KOPT-K1 (cell line): Measurements from ENCODE around the gene GRIN3A.
"Not testable (repeated sequence)": the region's sequence is repeated elsewhere in the genome, so short reads cannot be mapped to it uniquely, and the experiment has no call there.

Experiments
- H3K27ac ChIP-seq: fragments of 200-600 bp; sonication (generic); 2 replicates; pipeline ENCODE4 v1.5.1; 2016; ENCODE audit warnings: antibody characterized with exemption, mild to moderate bottlenecking, low read depth, low read length; ENCODE audit not compliant: poor library complexity, severe bottlenecking
- H3K36me3 ChIP-seq: fragments of 200-600 bp; sonication (generic); 2 replicates; pipeline ENCODE4 v1.5.1; 2017; ENCODE audit warnings: antibody characterized with exemption, mild to moderate bottlenecking, low read length, moderate library complexity; ENCODE audit not compliant: insufficient read depth
- H3K9me3 ChIP-seq: fragments of 200-600 bp; sonication (generic); 2 replicates; pipeline ENCODE4 v1.5.1; 2017; ENCODE audit warnings: antibody characterized with exemption, low read length, mild to moderate bottlenecking; ENCODE audit not compliant: insufficient read depth, poor library complexity, severe bottlenecking

The GRIN3A gene

DNA sequence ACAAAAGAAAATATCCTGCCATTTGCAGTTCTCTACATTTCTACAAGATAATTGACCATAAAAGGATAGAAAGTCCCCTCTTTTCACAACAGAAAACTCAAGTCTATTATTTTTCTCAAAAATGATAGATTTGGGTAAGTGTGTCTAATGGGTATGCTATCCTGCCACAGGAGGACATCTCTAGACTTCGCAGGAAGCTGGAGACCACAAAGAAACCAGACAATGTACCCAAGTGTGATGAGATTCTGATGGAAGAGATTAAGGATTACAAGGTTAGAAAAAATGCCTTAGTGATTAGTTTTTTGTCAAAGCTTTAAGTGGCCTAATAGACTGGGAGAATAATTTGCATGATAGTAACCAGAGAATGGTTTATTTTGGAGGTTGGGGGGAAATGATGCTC is 176.7 kb downstream of the GRIN3A start:
- H3K27ac ChIP-seq: no peak overlapping the region
- no peaks in the 10 kb centered on the region for H3K9me3 ChIP-seq
- H3K36me3 ChIP-seq: peaks cover 99% of the 10 kb centered on the region

GRCh38 chr9:101549472-101550098 is 188.9 kb downstream of the GRIN3A start:
- H3K36me3 ChIP-seq: peaks cover 95% of the 10 kb centered on the region
- H3K27ac ChIP-seq, H3K9me3 ChIP-seq: not testable (repeated sequence)

- no peak overlapping the region for H3K27ac ChIP-seq
These were observed 195.2 kb downstream of the GRIN3A start for GRCh38 chr9:101543098-101543735.

DNA sequence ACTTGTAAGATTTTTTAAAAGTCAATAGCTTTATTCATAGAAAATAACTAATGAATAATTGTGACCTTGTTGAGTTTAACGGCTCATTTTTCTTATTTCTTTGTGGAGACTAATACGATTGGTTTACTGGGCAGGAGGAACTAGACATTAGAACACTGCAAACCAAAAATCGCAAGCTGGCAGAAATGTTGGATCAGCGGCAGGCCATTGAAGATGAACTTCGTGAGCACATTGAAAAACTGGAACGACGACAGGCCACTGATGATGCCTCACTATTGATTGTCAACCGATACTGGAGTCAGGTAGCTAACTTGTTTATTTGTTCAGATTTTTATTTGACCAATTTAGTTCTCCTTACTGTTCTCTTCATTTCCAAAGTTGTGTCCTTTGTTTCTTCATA is 198.4 kb downstream of the GRIN3A start:
- H3K36me3 ChIP-seq: peaks cover 94% of the 10 kb centered on the region
- no peaks in the 10 kb centered on the region for H3K9me3 ChIP-seq
- H3K27ac ChIP-seq: no peak overlapping the region

More at GRCh38 chr9:101543098-101543735, 195.2 kb downstream of the GRIN3A start:
- Histone ChIP-seq H3K36me3 (peaks cover 94% of the 10 kb centered on the region), H3K9me3 (no peaks in the 10 kb centered on the region)

GRCh38 chr9:101536938-101537337 is 201.5 kb downstream of the GRIN3A start:
- H3K27ac ChIP-seq: no peak overlapping the region
- peaks cover 64% of the 10 kb centered on the region for H3K36me3 ChIP-seq
- H3K9me3 ChIP-seq: no peaks in the 10 kb centered on the region

GRCh38 chr9:101536351-101536750 is 202.1 kb downstream of the GRIN3A start:
- Histone ChIP-seq H3K9me3 (no peaks in the 10 kb centered on the region), H3K27ac (no peak overlapping the region), H3K36me3 (peaks cover 61% of the 10 kb centered on the region)

DNA sequence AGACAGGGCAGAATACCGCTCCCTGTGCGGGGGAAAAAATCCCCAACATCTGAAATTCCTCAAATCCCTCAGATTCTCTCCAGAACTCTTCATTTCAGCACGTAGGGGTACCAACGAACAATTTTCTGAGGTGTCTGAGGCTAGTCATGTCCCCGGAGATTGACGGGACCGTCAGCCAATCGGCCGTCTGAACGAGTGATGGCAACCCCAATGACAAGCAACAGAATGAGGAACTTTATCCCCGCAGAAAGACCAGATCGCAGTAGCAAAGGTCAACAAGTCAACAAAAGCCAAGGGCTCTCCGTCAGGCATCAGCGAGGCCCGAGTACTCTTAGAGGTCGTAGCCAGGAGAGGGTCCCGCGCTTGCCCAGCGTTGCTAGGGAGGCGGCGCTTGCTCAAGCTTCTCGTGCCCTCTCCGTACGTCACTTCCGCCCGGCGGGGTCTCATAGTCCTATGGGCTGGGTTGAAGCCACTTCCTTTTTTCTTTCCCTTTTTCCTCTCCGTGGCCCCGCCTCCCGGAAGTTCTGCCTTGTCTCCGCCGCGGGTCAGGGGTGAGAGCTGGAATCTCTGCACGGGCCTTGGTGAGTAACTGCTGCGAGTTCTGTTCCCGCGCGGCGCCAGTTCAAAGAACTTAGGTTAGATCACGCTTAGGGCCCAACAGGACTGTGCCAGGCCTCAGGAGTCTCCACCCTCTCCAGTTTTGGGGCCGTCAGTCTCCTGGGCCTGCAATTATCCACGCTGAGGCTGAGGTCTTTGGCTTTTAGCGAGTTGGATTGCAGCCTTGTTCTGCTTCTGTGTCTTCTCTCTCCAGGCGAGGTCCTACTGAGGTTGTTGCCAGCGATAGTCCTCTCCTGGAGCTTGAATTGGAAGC is 204.9 kb downstream of the GRIN3A start, which contains the start of gene RNF20:
Gene RNF20 (plus strand): TSS at position 520 of the 871 bp plus-strand sequence. CDS start 1,571 bp downstream, outside the sequence.
- Histone ChIP-seq H3K36me3 (peaks cover 34% of the 10 kb centered on the region), H3K27ac (peak within 1 kb of the TSS; percentile 82), H3K9me3 (no peaks in the 10 kb centered on the region)

DNA sequence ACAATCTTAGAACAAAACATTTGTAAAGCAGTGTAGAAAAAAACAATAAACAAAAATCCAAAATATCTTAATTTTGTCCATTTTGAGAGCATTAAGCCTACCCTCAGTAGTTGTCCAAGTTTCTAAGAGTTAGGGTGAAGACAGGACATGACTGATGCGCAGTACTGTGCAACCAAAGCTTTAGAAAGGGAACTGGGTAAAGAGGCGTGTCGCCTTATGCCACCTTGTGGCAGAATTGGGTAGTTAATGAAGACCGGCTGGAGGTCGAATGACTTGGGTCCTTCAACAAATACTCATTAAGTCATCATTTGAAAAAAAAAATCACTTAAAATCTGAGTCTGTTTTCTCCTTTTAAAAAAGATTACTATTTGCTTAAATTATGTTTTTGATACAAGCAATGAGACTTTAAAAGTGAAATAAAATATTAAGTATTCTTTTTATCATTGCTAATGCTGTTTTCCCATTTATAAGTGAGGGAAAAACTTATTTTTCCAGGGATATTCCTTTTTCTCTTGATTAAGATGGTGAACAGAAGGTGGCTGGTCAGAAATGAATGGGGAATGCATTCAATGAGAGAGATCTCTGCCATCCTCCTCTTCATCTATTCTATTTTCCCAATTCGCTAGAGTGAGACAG is 208.3 kb downstream of the GRIN3A start:
- Histone ChIP-seq H3K9me3 (no peaks in the 10 kb centered on the region), H3K36me3 (peaks cover under 1% of the 10 kb centered on the region; the same call in 1 of the 2 replicates), H3K27ac (no peak overlapping the region)

- Histone ChIP-seq H3K9me3 (no peaks in the 10 kb centered on the region), H3K36me3 (no peaks in the 10 kb centered on the region)
These were observed 210.4 kb downstream of the GRIN3A start for GRCh38 chr9:101528015-101528414.

GRCh38 chr9:101527066-101527465 is 211.4 kb downstream of the GRIN3A start:
- no peaks in the 10 kb centered on the region for H3K36me3 ChIP-seq
- H3K27ac ChIP-seq: no peak overlapping the region
- H3K9me3 ChIP-seq: no peaks in the 10 kb centered on the region

More at GRCh38 chr9:101528015-101528414, 210.4 kb downstream of the GRIN3A start:
- H3K27ac ChIP-seq: no peak overlapping the region

GRCh38 chr9:101524371-101524770 is 214.1 kb downstream of the GRIN3A start:
- Histone ChIP-seq H3K9me3 (no peaks in the 10 kb centered on the region), H3K27ac (no peak overlapping the region), H3K36me3 (no peaks in the 10 kb centered on the region)
